Thoracic aorta (tissue), 2 donors: ENCODE data around the gene DCANP1. TPM values are rescaled to one million over a fixed set of nuclear protein-coding genes. Genes with fewer than 3 reads are reported as not detected.

ENCODE experiments used
- ATAC-seq: fragments of 150-250 bp; one replicate; pipeline ENCODE4 v1.8.0; 2017; ENCODE audit warnings: low read depth; ENCODE audit not compliant: insufficient number of reproducible peaks, low FRiP score
- DNase-seq: peaks from one replicate; pipeline ENCODE4 v3.0.0-alpha.2; 2020; ENCODE audit warnings: low spot score
- H3K27ac ChIP-seq, 2 donors: fragments of 200-600 bp; sonication (generic); 1 replicate in 1 of 2; 2 replicates in 1 of 2; pipeline ENCODE4 v1.5.1; 2016; ENCODE audit warnings: mild to moderate bottlenecking in 2 of 2, moderate library complexity in 2 of 2
- H3K27me3 ChIP-seq: fragments of 200-600 bp; sonication (generic); replicated peaks from 2 replicates; pipeline ENCODE4 v1.6.0; 2016; ENCODE audit warnings: mild to moderate bottlenecking; ENCODE audit not compliant: insufficient read depth
- H3K36me3 ChIP-seq: fragments of 200-600 bp; sonication (generic); one replicate; pipeline ENCODE4 v1.5.1; 2016
- H3K4me1 ChIP-seq, 2 donors: fragments of 200-600 bp; sonication (generic); 1 replicate in 1 of 2; 2 replicates in 1 of 2; pipeline versions ENCODE4 v1.5.1 to v1.6.0; 2016; ENCODE audit warnings: low read depth in 2 of 2, mild to moderate bottlenecking in 1 of 2; ENCODE audit not compliant: control insufficient read depth in 1 of 2
- H3K4me3 ChIP-seq: fragments of 200-600 bp; sonication (generic); 2 replicates; pipeline ENCODE4 v1.5.1; 2016; ENCODE audit warnings: mild to moderate bottlenecking
- H3K9me3 ChIP-seq: fragments of 200-600 bp; sonication (generic); 2 replicates; pipeline ENCODE4 v1.5.1; 2016
- total RNA-seq, 2 donors: library from RNA; depleted of rRNA; stranded (reverse); fragments of >200 nt; gene quantifications; one replicate each; pipeline versions ENCODE4 v1.1.0 to v1.2.3, GENCODE V29; 2016
- TF ChIP-seq, protein P1 (sequence below): fragments of 200-600 bp; sonication (generic); IDR thresholded peaks from one replicate; pipeline ENCODE4 v1.5.1; 2019; ENCODE audit warnings: antibody characterized with exemption

DCANP1 gene
- total RNA-seq, 2 donors from 2014 or later: not detected

DNA sequence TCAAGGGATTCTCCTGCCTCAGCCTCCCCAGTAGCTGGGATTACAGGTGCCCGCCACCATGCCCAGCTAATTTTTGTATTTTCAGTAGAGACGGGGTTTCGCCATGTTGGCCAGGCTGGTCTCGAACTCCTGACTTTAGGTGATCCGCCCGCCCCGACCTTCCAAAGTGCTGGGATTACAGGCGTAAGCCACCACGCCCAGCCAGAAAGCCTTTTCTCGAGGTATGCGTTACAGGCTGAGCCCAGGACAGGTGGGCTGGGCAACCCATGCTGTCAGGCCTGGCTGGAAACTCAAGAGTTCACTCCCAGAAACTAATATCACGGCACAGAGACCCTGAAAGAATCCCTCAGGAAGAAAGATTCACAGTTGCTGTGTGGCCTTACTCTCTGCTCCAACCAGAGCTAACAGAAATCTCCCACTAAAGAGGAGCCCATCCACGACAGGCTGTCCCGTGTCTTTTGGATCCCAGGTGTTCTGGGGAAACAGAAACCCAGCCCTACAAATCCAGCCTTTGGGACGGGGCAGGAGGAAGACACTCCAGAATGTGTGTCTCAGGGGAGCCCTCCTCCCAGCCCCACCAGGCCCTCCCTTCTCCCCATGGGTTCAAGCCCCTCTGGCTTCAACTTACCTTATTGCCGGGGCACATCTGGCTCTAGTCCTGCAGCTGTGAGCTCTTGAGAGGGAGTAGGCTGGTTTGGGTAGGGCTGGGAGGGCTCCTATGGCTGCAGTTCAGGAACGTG, 4.6 kb upstream of the DCANP1 start:
- Histone ChIP-seq H3K9me3 (no peaks in the 10 kb centered on the region), H3K4me1 (peaks cover 0 to 3% of the 10 kb centered on the region in 2 donors), H3K27me3 (no peaks in the 10 kb centered on the region), H3K27ac (no peak overlapping the region), H3K4me3 (no peak overlapping the region), H3K36me3 (no peaks in the 10 kb centered on the region)
- no peak for ATAC-seq
- no peak for DNase-seq
- TF ChIP-seq, protein P1, sequence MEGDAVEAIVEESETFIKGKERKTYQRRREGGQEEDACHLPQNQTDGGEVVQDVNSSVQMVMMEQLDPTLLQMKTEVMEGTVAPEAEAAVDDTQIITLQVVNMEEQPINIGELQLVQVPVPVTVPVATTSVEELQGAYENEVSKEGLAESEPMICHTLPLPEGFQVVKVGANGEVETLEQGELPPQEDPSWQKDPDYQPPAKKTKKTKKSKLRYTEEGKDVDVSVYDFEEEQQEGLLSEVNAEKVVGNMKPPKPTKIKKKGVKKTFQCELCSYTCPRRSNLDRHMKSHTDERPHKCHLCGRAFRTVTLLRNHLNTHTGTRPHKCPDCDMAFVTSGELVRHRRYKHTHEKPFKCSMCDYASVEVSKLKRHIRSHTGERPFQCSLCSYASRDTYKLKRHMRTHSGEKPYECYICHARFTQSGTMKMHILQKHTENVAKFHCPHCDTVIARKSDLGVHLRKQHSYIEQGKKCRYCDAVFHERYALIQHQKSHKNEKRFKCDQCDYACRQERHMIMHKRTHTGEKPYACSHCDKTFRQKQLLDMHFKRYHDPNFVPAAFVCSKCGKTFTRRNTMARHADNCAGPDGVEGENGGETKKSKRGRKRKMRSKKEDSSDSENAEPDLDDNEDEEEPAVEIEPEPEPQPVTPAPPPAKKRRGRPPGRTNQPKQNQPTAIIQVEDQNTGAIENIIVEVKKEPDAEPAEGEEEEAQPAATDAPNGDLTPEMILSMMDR: no peak

DNA sequence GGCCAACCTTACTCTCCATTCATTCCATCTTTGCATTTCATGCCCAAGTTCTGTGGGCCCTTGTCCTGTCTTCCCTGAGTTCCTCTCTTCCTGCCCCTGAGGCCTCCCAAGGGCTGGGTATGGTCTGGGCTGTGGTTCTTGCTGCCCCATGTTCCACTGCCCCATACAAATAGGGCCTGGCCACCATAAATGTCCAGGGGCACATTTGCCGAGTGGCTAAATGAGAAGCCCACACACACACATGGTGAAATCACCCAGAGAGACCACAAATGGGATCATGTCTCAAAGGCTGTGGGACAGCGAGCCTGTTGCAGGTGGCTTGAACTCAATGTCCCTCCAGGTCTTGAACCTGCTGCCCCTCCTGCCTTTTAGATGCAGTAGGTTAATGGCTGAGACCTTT, 3.8 kb upstream of the DCANP1 start:
- H3K27me3 ChIP-seq: no peaks in the 10 kb centered on the region
- no peaks in the 10 kb centered on the region for H3K36me3 ChIP-seq
- TF ChIP-seq, protein P1: no peak
- DNase-seq (no peak), ATAC-seq (no peak)
- H3K9me3 ChIP-seq: no peaks in the 10 kb centered on the region
- no peak overlapping the region for H3K4me3 ChIP-seq
- peaks cover 0 to 2% of the 10 kb centered on the region in 2 donors for H3K4me1 ChIP-seq
- no peak overlapping the region for H3K27ac ChIP-seq

DNA sequence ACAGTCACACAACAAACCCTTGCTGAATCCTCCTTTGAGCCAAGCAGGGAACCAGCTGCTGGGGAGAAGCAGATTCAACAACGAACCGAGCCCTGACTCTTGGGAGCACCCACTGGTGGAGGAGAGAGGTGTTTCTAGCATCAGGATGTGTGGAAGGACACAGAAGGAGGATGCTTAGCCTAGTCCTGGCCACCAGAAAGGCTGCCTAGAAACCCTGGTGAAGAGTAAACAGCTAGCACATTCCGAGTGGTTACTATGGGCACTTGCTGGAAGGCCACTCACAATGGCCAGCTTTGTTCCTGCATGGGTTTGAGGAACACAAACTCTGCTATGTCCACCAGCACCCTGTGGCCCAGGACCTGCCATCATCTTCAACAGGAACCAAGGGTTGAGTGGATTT, 3.2 kb upstream of the DCANP1 start:
- no peaks in the 10 kb centered on the region for H3K27me3 ChIP-seq
- no peak overlapping the region for H3K4me3 ChIP-seq
- no peaks in the 10 kb centered on the region for H3K36me3 ChIP-seq
- H3K9me3 ChIP-seq: no peaks in the 10 kb centered on the region
- DNase-seq (no peak), ATAC-seq (no peak)
- TF ChIP-seq, protein P1: no peak
- H3K4me1 ChIP-seq: no peaks in the 10 kb centered on the region
- H3K27ac ChIP-seq: no peak overlapping the region

DNA sequence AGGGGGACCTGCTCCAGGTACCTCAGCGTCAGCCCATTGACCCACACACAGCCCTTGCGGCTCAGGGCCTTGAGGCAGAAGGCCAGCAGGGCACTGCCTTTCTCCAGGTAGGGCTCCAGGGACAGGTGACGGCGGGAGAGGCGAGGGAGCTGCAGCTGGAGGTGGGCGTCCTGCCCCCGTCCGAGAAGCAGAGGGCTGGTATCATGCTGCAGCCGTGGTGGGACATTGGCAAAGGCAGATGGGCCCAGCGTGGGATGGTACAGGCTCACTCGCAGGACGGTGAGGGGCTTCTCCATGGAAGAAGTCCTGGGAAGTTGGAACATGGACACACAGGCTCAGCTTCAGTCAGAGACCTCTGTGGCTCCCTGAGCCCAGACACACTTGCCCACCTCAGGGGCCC, 2.5 kb upstream of the DCANP1 start:
- Histone ChIP-seq H3K9me3 (no peaks in the 10 kb centered on the region), H3K4me3 (no peak overlapping the region), H3K36me3 (no peaks in the 10 kb centered on the region), H3K27me3 (no peaks in the 10 kb centered on the region), H3K27ac (no peak overlapping the region), H3K4me1 (no peaks in the 10 kb centered on the region)
- TF ChIP-seq, protein P1: no peak
- ATAC-seq (no peak), DNase-seq (no peak)

DNA sequence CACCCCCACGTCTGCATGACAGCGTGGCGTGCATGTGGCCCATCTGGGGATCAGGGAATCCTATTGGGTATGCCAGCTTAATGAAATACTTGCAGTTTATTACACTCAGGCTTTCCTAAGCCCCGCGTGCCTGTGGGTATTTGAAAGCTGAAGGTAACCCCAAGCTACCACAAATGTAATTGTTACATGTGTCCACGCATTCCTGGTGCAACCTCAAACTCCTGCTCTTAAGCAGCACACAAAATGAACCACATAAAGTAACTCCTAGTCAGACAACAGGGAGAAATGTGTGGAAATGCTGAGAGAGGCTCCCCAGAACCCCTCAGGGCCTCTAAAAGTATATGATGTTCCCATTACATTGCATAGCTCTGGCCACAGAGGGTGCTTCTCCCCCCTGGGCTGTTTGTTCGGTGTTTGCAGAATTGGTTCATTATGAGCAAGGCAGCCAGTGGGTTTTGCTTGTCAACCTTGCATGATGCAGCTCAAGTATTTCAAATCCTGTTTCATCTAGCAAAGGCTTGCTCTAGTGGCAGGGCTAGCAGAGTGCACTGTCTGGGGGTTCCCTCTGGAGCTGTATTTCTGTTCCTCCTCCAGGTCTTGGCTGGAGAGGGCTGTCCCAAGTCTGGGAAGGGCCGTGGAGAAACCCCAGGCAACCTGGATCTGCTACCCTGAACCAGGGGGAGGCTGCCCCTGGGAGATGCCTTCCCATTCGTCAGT, 1.8 kb upstream of the DCANP1 start:
- Histone ChIP-seq H3K36me3 (no peaks in the 10 kb centered on the region), H3K4me1 (peaks cover 0 to under 1% of the 10 kb centered on the region in 2 donors), H3K27me3 (no peaks in the 10 kb centered on the region), H3K4me3 (no peak overlapping the region), H3K27ac (no peak overlapping the region), H3K9me3 (no peaks in the 10 kb centered on the region)
- no peak for DNase-seq
- TF ChIP-seq, protein P1: no peak
- no peak for ATAC-seq
